GM18499 (cell line): Measurements from ENCODE around the gene CDK3.

ENCODE experiments used
- ATAC-seq: cut with Tn5 transposase; IDR thresholded peaks from one replicate; pipeline ENCODE4 v1.9.1; 2021; ENCODE audit warnings: moderate number of reproducible peaks; ENCODE audit not compliant: insufficient read depth, unreplicated experiment

The CDK3 gene

DNA sequence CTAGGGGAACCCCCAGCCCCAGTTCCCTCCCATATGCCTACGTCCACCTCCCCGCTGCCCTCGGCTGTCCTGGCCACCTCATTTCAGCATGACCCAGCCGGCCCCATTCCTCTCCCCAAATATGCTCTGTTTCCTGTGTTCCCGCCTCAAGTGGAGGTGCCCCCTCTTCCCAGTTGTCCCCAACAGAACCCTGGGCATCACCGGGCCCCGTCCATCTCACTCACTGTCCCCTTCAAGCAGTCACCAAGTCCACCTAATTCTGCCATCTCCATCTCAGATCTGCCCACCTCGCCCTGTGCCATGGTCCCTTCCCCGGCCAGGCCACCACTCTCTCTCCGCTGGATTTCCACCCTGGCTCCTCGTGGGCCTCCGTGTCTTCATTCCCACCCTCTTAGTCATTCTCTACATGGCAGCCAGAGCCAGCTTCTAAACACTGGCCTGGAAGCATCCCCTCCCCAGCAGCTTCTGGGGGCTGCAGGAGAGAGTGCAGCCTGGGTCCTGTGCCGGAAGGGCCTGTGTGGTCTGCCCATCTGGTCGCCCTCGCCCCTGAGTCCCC, 12.8 kb downstream of the CDK3 start:
- ATAC-seq, result no peak

- ATAC-seq, result no peak
Observed at GRCh38 chr17:76014100-76014924, 13.7 kb downstream of the CDK3 start.

- ATAC-seq, result no peak
Observed at GRCh38 chr17:76014925-76015261, 14.2 kb downstream of the CDK3 start.

- ATAC-seq, result no peak
Observed at GRCh38 chr17:76017481-76018339, 17.1 kb downstream of the CDK3 start.

- ATAC-seq, result no peak
Observed at GRCh38 chr17:76018340-76018680, 17.7 kb downstream of the CDK3 start.

- no peak for ATAC-seq
Observed at GRCh38 chr17:76018801-76019200, 18.1 kb downstream of the CDK3 start.

- no peak for ATAC-seq
Observed at GRCh38 chr17:76019833-76020467, 19.3 kb downstream of the CDK3 start.

DNA sequence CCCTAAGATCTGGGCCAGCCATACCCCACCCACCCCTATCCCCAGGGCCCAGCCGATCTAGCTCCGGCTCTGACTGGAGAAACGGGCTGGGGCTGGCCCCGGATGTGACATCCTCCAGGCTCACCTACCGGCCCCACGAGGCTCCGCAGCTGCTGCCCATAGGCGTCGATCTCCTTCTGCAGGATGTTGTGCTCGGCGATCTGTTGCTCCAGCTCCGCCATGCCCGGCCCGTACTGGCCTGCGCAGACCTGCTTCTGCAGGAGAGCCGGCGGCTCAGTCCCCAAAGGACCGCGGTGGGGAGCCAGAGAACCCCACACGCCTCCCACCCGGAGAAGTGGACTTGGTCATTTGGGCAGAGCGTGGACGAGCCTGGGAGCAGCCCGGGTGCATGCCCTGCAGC, 21.6 kb downstream of the CDK3 start:
- ATAC-seq, result no peak

- no peak for ATAC-seq
Observed at GRCh38 chr17:76022973-76023899, 22.6 kb downstream of the CDK3 start.

- no peak for ATAC-seq
Observed at GRCh38 chr17:76023900-76024237, 23.2 kb downstream of the CDK3 start.

- no peak for ATAC-seq
Observed at GRCh38 chr17:76024353-76024752, 23.7 kb downstream of the CDK3 start.

DNA sequence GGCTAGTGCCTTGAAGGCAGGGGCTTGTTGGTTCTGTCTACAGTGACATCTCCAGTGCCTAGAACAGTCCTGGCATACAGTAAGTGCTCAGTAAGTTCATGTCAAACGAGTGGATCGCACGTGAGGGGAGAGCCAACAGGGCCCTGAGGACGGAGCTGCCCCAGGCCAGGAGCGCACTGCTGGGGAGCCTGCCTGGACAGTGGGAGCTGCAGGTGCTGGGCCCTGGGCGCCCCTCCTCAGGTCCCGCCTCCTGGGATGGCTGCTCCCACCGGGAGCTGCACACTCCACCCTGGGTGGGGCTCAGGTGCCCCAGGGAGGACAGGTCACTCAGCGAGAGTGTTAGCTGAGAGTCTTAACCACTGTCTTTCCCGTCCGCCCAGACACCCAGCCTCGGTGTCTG, 24.6 kb downstream of the CDK3 start:
- no peak for ATAC-seq

DNA sequence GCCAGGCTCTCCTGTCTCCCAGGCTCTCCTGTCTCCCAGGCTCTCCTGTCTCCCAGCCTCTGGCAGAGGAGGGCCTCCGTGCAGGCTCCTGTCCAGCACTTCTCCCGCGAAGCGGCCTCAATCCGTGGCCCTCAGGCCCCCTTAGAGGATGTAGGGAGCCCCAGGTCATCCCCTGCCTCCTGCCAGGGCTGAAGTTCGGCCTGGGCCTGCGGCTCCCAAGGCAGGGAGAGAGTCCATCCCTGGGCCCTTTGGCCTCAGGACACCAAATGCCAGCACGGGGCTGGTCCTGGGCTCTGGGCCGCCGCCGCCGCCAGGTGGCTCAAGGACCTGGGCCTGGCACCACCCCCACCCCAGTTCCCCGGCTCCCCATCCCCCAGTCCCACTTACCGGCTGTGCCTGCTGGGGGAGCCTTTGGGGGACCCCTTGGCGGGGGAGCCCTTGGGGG, 26.1 kb downstream of the CDK3 start:
- ATAC-seq, result no peak

DNA sequence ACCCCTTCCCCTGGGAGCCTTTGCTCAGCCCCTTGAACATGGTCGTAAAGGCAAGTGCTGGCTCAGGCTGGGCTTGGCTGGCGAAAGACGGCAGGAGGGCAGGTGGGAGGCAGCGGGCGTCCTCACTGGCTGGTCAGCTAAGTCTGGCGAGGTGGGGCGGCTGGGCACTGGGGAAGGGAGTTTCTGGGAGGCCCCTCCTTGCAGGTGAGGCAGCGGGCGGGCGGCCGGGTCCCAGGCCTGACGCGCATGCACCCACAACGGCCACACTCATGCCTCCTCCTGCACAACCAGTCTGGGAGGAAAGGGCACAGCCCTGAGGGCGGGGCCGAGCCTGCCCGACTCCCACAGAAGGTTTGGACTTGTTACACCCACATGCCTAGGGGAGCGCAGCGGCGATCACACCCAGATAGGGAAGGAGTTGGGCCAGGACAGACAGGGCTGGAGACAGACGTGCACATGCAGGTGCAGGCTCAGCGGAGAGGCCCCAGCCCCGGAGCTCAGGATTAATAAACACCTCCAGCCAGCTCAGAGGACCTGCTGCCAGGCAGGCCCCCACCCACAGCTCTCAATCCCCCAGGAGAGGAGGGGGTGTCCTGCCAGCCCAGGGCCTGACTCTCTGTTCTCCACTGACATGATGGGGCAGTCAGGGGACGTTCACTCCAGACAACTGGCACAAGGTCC, 26.6 kb downstream of the CDK3 start, which contains the start of gene EVPL:
Gene EVPL (minus strand): TSS at position 148 of the 681 bp plus-strand sequence. CDS start 108 bp downstream, at position 40.
- ATAC-seq, result no peak

GRCh38 chr17:76032073-76032779, 31.6 kb downstream of the CDK3 start:
- no peak for ATAC-seq

GRCh38 chr17:76032780-76033108, 32.1 kb downstream of the CDK3 start:
- ATAC-seq, result no peak

- ATAC-seq, result no peak
Observed at GRCh38 chr17:76033139-76033538, 32.5 kb downstream of the CDK3 start.

- no peak for ATAC-seq
Observed at GRCh38 chr17:76034428-76035350, 34.0 kb downstream of the CDK3 start.
